ENCODE results near the gene HOXC5.

The HOXC5 gene

GRCh38 chr12:54019091-54019811 is 13.6 kb upstream of the HOXC5 start:
- no peak overlapping the region for H3K4me3 ChIP-seq (ENCODE audit: low read depth, low read length)
- TF ChIP-seq CTCF (IDR thresholded peaks at IDR 0.05; ENCODE audit: low read depth, low read length): no peak

GRCh38 chr12:54019924-54020590 is 12.8 kb upstream of the HOXC5 start:
- no peak overlapping the region for H3K4me3 ChIP-seq (ENCODE audit: low read depth, low read length)
- TF ChIP-seq CTCF (IDR thresholded peaks at IDR 0.05; ENCODE audit: low read depth, low read length): no peak

- no peak overlapping the region for H3K4me3 ChIP-seq (ENCODE audit: low read depth, low read length)
Measured at GRCh38 chr12:54020591-54021405, 12.1 kb upstream of the HOXC5 start.

GRCh38 chr12:54021432-54022013 is 11.3 kb upstream of the HOXC5 start:
- no peak for TF ChIP-seq CTCF (IDR thresholded peaks at IDR 0.05; ENCODE audit: low read depth, low read length)
- H3K4me3 ChIP-seq (ENCODE audit: low read depth, low read length): no peak overlapping the region

More at GRCh38 chr12:54020591-54021405, 12.1 kb upstream of the HOXC5 start:
- TF ChIP-seq CTCF (IDR thresholded peaks at IDR 0.05; ENCODE audit: low read depth, low read length): no peak

GRCh38 chr12:54022960-54023884 is 9.6 kb upstream of the HOXC5 start:
- H3K4me3 ChIP-seq (ENCODE audit: low read depth, low read length): no peak overlapping the region
- no peak for TF ChIP-seq CTCF (IDR thresholded peaks at IDR 0.05; ENCODE audit: low read depth, low read length)

- no peak for TF ChIP-seq CTCF (IDR thresholded peaks at IDR 0.05; ENCODE audit: low read depth, low read length)
- H3K4me3 ChIP-seq (ENCODE audit: low read depth, low read length): no peak overlapping the region
Measured at GRCh38 chr12:54024127-54024526, 8.7 kb upstream of the HOXC5 start.

Measured in WI38 (cell line).